Spinal cord (tissue), 10 donors: Measurements from ENCODE around the gene ACTRT2. TPM values are rescaled to one million over a fixed set of nuclear protein-coding genes. Genes with fewer than 3 reads are reported as not detected.

Experiments
- DNase-seq, 6 donors: peaks; one replicate each; pipeline versions ENCODE4 v3.0.0 to v3.0.0-alpha.2; 2013 to 2015; ENCODE audit warnings: low spot score in 6 of 6, low read depth in 4 of 6
- H3K27ac ChIP-seq: one replicate; pipeline ENCODE4 v1.5.1; 2013; ENCODE audit warnings: low read depth, low read length, control low read depth
- H3K27me3 ChIP-seq: one replicate; pipeline ENCODE4 v1.6.1; 2013; ENCODE audit warnings: low read length; ENCODE audit not compliant: control insufficient read depth, insufficient read depth
- H3K36me3 ChIP-seq: one replicate; pipeline ENCODE4 v1.6.1; 2013; ENCODE audit warnings: low read length; ENCODE audit not compliant: control insufficient read depth, insufficient read depth
- H3K4me1 ChIP-seq: one replicate; pipeline ENCODE4 v1.6.1; 2013; ENCODE audit warnings: low read length; ENCODE audit not compliant: control insufficient read depth, insufficient read depth
- H3K4me3 ChIP-seq: one replicate; pipeline ENCODE4 v1.5.1; 2013; ENCODE audit warnings: low read depth, low read length, control low read depth
- H3K9me3 ChIP-seq: one replicate; pipeline ENCODE4 v1.6.1; 2013; ENCODE audit warnings: low read length; ENCODE audit not compliant: control insufficient read depth, insufficient read depth
- WGBS: methylation state at CpG from one replicate; pipeline ENCODE4 v1.1.5; 2013; ENCODE audit warnings: missing lambda C conversion rate; ENCODE audit not compliant: insufficient coverage; 5-methylcytosine and 5-hydroxymethylcytosine counted together
- polyA plus RNA-seq, 2 donors: library from polyadenylated mRNA; unstranded; fragments of 120-200 nt; gene quantifications; one replicate each; pipeline ENCODE4 v1.2.1, GENCODE V29; 2013; ENCODE audit not compliant: insufficient read length in 2 of 2
- total RNA-seq, 2 donors: library from RNA; depleted of rRNA in 1 of 2; stranded (reverse); fragments of 120-200 nt in 1 of 2; fragments of >200 nt in 1 of 2; gene quantifications; one replicate each; pipeline versions ENCODE4 v1.2.3 to v1.2.4, GENCODE V29; 2013 to 2014
- donor health status: healthy.

The ACTRT2 gene
- total and polyA plus RNA-seq, 4 donors = not detected

- WGBS = 95% methylated on average over 20 of the region's 20 CpGs
- Histone ChIP-seq H3K4me1 (peaks cover 21% of the 10 kb centered on the region), H3K4me3 (no peak overlapping the region), H3K27me3 (no peaks in the 10 kb centered on the region), H3K9me3 (peaks cover 4% of the 10 kb centered on the region), H3K36me3 (no peaks in the 10 kb centered on the region), H3K27ac (no peak overlapping the region)
- no peak for DNase-seq
Measured at GRCh38 chr1:2990376-2991115, 30.7 kb upstream of the ACTRT2 start.

GRCh38 chr1:2991753-2992495 lies 29.3 kb upstream of the ACTRT2 start:
- peaks cover 4% of the 10 kb centered on the region for H3K9me3 ChIP-seq
- WGBS = 88% methylated on average over 16 of the region's 18 CpGs
- peaks cover 18% of the 10 kb centered on the region for H3K4me1 ChIP-seq
- no peaks in the 10 kb centered on the region for H3K27me3 ChIP-seq
- H3K27ac ChIP-seq = no peak overlapping the region
- H3K36me3 ChIP-seq = no peaks in the 10 kb centered on the region
- DNase-seq = no peak
- no peak overlapping the region for H3K4me3 ChIP-seq

GRCh38 chr1:2998503-2999100 lies 22.7 kb upstream of the ACTRT2 start:
- Histone ChIP-seq H3K4me3 (no peak overlapping the region), H3K36me3 (no peaks in the 10 kb centered on the region), H3K27ac (no peak overlapping the region), H3K4me1 (peaks cover 2% of the 10 kb centered on the region), H3K27me3 (no peaks in the 10 kb centered on the region), H3K9me3 (peaks cover 4% of the 10 kb centered on the region)
- 76% methylated on average over 6 of the region's 9 CpGs for WGBS
- no peak for DNase-seq

GRCh38 chr1:2999138-2999537 lies 22.1 kb upstream of the ACTRT2 start:
- Histone ChIP-seq H3K36me3 (no peaks in the 10 kb centered on the region), H3K4me3 (no peak overlapping the region), H3K9me3 (peaks cover 4% of the 10 kb centered on the region), H3K4me1 (peaks cover 7% of the 10 kb centered on the region), H3K27ac (no peak overlapping the region), H3K27me3 (no peaks in the 10 kb centered on the region)
- WGBS = 96% methylated on average over 2 of the region's 2 CpGs
- DNase-seq = no peak

- H3K27ac ChIP-seq = no peak overlapping the region
- DNase-seq = no peak
- peaks cover 8% of the 10 kb centered on the region for H3K4me1 ChIP-seq
- no peaks in the 10 kb centered on the region for H3K27me3 ChIP-seq
- no peak overlapping the region for H3K4me3 ChIP-seq
- 77% methylated on average over 5 of the region's 6 CpGs for WGBS
- H3K9me3 ChIP-seq = peaks cover 1% of the 10 kb centered on the region
- H3K36me3 ChIP-seq = no peaks in the 10 kb centered on the region
Measured at GRCh38 chr1:2999571-2999970, 21.7 kb upstream of the ACTRT2 start.

- H3K4me3 ChIP-seq = no peak overlapping the region
- DNase-seq = no peak
- peaks cover 8% of the 10 kb centered on the region for H3K4me1 ChIP-seq
- 90% methylated on average over 5 of the region's 15 CpGs for WGBS
- no peak overlapping the region for H3K27ac ChIP-seq
- H3K9me3 ChIP-seq = no peaks in the 10 kb centered on the region
- H3K27me3 ChIP-seq = no peaks in the 10 kb centered on the region
- H3K36me3 ChIP-seq = no peaks in the 10 kb centered on the region
Measured at GRCh38 chr1:3000214-3000613, 21.1 kb upstream of the ACTRT2 start.

GRCh38 chr1:3000671-3001470 lies 20.4 kb upstream of the ACTRT2 start:
- Histone ChIP-seq H3K36me3 (no peaks in the 10 kb centered on the region), H3K9me3 (no peaks in the 10 kb centered on the region), H3K27ac (no peak overlapping the region), H3K4me1 (peaks cover 8% of the 10 kb centered on the region), H3K4me3 (no peak overlapping the region), H3K27me3 (no peaks in the 10 kb centered on the region)
- DNase-seq = no peak
- WGBS = 79% methylated on average over 20 of the region's 20 CpGs

- no peak for DNase-seq
- H3K4me3 ChIP-seq = no peak overlapping the region
- 86% methylated on average over 47 of the region's 47 CpGs for WGBS
- peaks cover 8% of the 10 kb centered on the region for H3K4me1 ChIP-seq
- H3K27me3 ChIP-seq = no peaks in the 10 kb centered on the region
- H3K36me3 ChIP-seq = no peaks in the 10 kb centered on the region
- no peaks in the 10 kb centered on the region for H3K9me3 ChIP-seq
- no peak overlapping the region for H3K27ac ChIP-seq
Measured at GRCh38 chr1:3001471-3002348, 19.6 kb upstream of the ACTRT2 start.
